ENCODE data around the gene PSKH1. TPM values are rescaled to one million over a fixed set of nuclear protein-coding genes. Genes with fewer than 3 reads are reported as not detected.

The PSKH1 gene
- total and polyA plus RNA-seq, 10 of the 15 experiments (the other 5 are each of a cell fraction or from before 2014, with no cell fraction given), result 0.63 to 20.4 (median 7.8) TPM

- intact Hi-C loops (cut with micrococcal nuclease; ENCODE audit: unreplicated experiment), result no loop called here
Measured at GRCh38 chr16:67864594-67864993, 28.5 kb upstream of the PSKH1 start.

More at GRCh38 chr16:67864594-67864993, 28.5 kb upstream of the PSKH1 start:
- H3K4me1 ChIP-seq (ENCODE audit: control insufficient read depth, insufficient read depth, low read length), result no peaks in the 10 kb centered on the region
- CTCF ChIA-PET, result interaction anchor here (1.3 to 6.5 kb wide), 3 partner anchors 16 to 192 kb away, joined by 3 to 53 read pairs (median 11); no protein-coding TSS in a partner anchor
- TF ChIP-seq PRDM15 (CRISPR knock-in tag; IDR thresholded peaks at IDR 0.05) (no peak), MTA2 (IDR thresholded peaks at IDR 0.05; ENCODE audit: low read depth) (no peak), BCL3 (IDR thresholded peaks at IDR 0.05; ENCODE audit: borderline replicate concordance, insufficient read depth, low read depth, low read length, poor library complexity, severe bottlenecking) (no peak)
- SMC1A ChIA-PET (ENCODE audit: uncharacterized antibody, unreplicated experiment), result interaction anchor here (1.4 to 1.5 kb wide), 2 partner anchors 46 to 48 kb away, joined by 4 to 5 read pairs; no protein-coding TSS in a partner anchor
- no peak overlapping the region for H3K9ac ChIP-seq (ENCODE audit: control insufficient read depth, insufficient read depth, low read length)
- no peak for FAIRE-seq
- H3K9me3 ChIP-seq (replicated peaks; ENCODE audit: control insufficient read depth, insufficient read depth, low read length), result no peaks in the 10 kb centered on the region
- H3K27ac ChIP-seq (ENCODE audit: control insufficient read depth, insufficient read depth), result no peak overlapping the region
- no peak for DNase-seq (ENCODE audit: low read depth, low spot score)
- H3K36me3 ChIP-seq (ENCODE audit: control insufficient read depth in 2 of 2, insufficient read depth in 2 of 2, low read length in 1 of 2), result peaks cover 16 to 28% of the 10 kb centered on the region in 2 experiments
- ATAC-seq, result peak; percentile 31; the same call in 1 of the 3 replicates
- RAD21 ChIA-PET (ENCODE audit: unreplicated experiment), result interaction anchor here (0.6 to 2.1 kb wide), 3 partner anchors 45 to 192 kb away, joined by 3 to 12 read pairs (median 6); no protein-coding TSS in a partner anchor
- H3K27me3 ChIP-seq (replicated peaks in 1 of 2; ENCODE audit: control insufficient read depth in 2 of 2, insufficient read depth in 2 of 2, low read length in 1 of 2), result no peaks in the 10 kb centered on the region
- in situ Hi-C loops (cut with MboI), result no loop called here
- POLR2A ChIA-PET, result no interaction called here
- H4K20me1 ChIP-seq (ENCODE audit: control insufficient read depth, insufficient read depth), result 0 out of 2 replicates have a peak, but pooled peaks cover 9% of the 10 kb centered on the region
- no peak overlapping the region for H2AFZ ChIP-seq (ENCODE audit: control insufficient read depth, low read depth, low read length)
- WGBS (ENCODE audit: insufficient coverage, insufficient replicate concordance, low lambda C conversion rate, missing lambda C conversion rate), result 67% methylated on average over 2 of the region's 2 CpGs
- H3K4me2 ChIP-seq (ENCODE audit: control insufficient read depth, insufficient read depth), result no peak overlapping the region
- H3K4me3 ChIP-seq, result no peak overlapping the region
- H3K79me2 ChIP-seq (ENCODE audit: control insufficient read depth, insufficient read depth, low read length), result peaks cover 23% of the 10 kb centered on the region
- BruUV-seq (replicated peaks), result no TSS peak
